Esophagus muscularis mucosa (tissue), 4 donors: ENCODE results near the gene NDRG4. TPM values are rescaled to one million over a fixed set of nuclear protein-coding genes. Genes with fewer than 3 reads are reported as not detected.
"Not testable (repeated sequence)": the region's sequence is repeated elsewhere in the genome, so short reads cannot be mapped to it uniquely, and the experiment has no call there.

Source experiments
- DNase-seq: peaks from one replicate; pipeline ENCODE4 v3.0.0-alpha.2; 2017; ENCODE audit errors: extremely low spot score
- H3K27ac ChIP-seq, 4 donors: fragments of 200-600 bp; sonication (generic); replicated peaks in 1 of 4; 1 replicate in 3 of 4; 2 replicates in 1 of 4; pipeline ENCODE4 v1.5.1; 2016 to 2019; ENCODE audit warnings: mild to moderate bottlenecking in 1 of 4
- H3K27me3 ChIP-seq, 4 donors: fragments of 200-600 bp; sonication (generic); one replicate each; pipeline versions ENCODE4 v1.5.1 to v1.6.0; 2016 to 2019
- H3K36me3 ChIP-seq, 4 donors: fragments of 200-600 bp; sonication (generic); one replicate each; pipeline ENCODE4 v1.5.1; 2016 to 2019
- H3K4me1 ChIP-seq, 4 donors: fragments of 200-600 bp; sonication (generic); one replicate each; pipeline ENCODE4 v1.5.1; 2016 to 2019
- H3K4me3 ChIP-seq, 4 donors: fragments of 200-600 bp; sonication (generic); 1 replicate in 2 of 4; 2 replicates in 2 of 4; pipeline ENCODE4 v1.5.1; 2016 to 2019; ENCODE audit warnings: mild to moderate bottlenecking in 4 of 4, moderate library complexity in 1 of 4
- H3K9me3 ChIP-seq, 4 donors: fragments of 200-600 bp; sonication (generic); 1 replicate in 3 of 4; 2 replicates in 1 of 4; pipeline ENCODE4 v1.5.1; 2016 to 2019
- EP300 ChIP-seq: sonication (generic); formaldehyde crosslinking; IDR thresholded peaks from one replicate; pipeline ENCODE4 v1.6.1; 2017; ENCODE audit warnings: antibody characterized with exemption
- POLR2A ChIP-seq: fragments of 450-650 bp; IDR thresholded peaks from one replicate; pipeline ENCODE4 v1.6.1; 2017; ENCODE audit warnings: antibody characterized with exemption, moderate library complexity, mild to moderate bottlenecking, low read depth
- POLR2AphosphoS5 ChIP-seq, 2 donors: sonication (generic); formaldehyde crosslinking; IDR thresholded peaks; one replicate each; pipeline ENCODE4 v1.6.1; 2017; ENCODE audit warnings: antibody characterized with exemption in 2 of 2
- WGBS: methylation state at CpG from one replicate; pipeline ENCODE4 v1.1.5; 2018; 5-methylcytosine and 5-hydroxymethylcytosine counted together
- intact Hi-C: fragments of 100-400 bp; cut with DNase I; formaldehyde crosslinking; loops from one replicate; pipeline ENCODE4 v1.15.1; 2023
- total RNA-seq, 4 donors: library from RNA; depleted of rRNA; stranded (reverse); fragments of >200 nt; gene quantifications; one replicate each; pipeline versions ENCODE4 v1.1.0 to v1.2.1, GENCODE V29; 2016
- TF ChIP-seq, protein P1 (sequence below), 3 experiments: fragments of 200-600 bp in 2 of 3; fragments of 450-650 bp in 1 of 3; sonication (generic) in 2 of 3; IDR thresholded peaks; one replicate each; pipeline ENCODE4 v1.5.1; 2017 to 2019; ENCODE audit warnings: antibody characterized with exemption in 3 of 3, mild to moderate bottlenecking in 2 of 3, moderate library complexity in 1 of 3

NDRG4 gene
- total RNA-seq, 4 donors from 2014 or later: 11.1 to 14.8 (median 12.3) TPM

DNA sequence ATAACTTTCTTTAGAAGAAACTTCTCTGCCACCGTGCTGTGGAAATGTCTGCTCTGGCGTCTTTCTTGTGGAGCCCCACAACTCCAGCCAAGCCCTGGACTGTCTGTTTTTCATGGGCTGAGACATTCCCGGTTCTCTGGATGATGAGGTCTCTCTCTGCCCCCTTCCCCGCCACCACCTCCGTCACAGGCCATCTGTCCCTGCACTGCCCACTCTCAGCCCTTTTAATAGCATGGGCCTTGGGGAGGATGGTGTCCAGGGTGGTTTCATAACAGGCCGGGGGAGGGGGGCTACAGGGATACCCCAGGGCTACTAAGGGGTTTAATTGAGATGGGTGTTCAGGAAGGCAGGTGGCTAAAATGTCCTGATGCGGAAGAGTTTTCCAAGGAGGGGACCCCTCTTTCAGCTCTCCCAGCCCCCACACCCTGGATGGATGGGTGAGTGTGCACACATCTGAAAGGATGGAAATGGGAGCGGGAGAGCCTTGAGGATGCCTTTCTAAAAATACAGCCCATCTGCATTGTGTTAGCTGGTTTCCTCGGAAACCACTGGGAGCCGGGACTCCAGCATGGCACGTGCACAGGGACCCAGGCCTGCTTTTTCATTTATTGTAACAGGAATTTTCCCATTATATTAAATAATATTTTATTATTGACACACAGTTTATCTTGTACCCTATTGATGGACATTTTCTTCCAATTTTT lies 14.6 kb upstream of the NDRG4 start:
- H3K36me3 ChIP-seq: peaks cover 0 to 8% (median 0%) of the 10 kb centered on the region in 4 donors
- H3K27ac ChIP-seq: no peak overlapping the region
- TF ChIP-seq POLR2A (no peak), EP300 (no peak), POLR2AphosphoS5 (IDR thresholded peaks at IDR 0.05) (no peak)
- TF ChIP-seq, protein P1, sequence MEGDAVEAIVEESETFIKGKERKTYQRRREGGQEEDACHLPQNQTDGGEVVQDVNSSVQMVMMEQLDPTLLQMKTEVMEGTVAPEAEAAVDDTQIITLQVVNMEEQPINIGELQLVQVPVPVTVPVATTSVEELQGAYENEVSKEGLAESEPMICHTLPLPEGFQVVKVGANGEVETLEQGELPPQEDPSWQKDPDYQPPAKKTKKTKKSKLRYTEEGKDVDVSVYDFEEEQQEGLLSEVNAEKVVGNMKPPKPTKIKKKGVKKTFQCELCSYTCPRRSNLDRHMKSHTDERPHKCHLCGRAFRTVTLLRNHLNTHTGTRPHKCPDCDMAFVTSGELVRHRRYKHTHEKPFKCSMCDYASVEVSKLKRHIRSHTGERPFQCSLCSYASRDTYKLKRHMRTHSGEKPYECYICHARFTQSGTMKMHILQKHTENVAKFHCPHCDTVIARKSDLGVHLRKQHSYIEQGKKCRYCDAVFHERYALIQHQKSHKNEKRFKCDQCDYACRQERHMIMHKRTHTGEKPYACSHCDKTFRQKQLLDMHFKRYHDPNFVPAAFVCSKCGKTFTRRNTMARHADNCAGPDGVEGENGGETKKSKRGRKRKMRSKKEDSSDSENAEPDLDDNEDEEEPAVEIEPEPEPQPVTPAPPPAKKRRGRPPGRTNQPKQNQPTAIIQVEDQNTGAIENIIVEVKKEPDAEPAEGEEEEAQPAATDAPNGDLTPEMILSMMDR (IDR thresholded peaks at IDR 0.05): no peak
- H3K9me3 ChIP-seq: no peaks in the 10 kb centered on the region
- 64% methylated on average over 11 of the region's 11 CpGs for WGBS
- no peak overlapping the region for H3K4me3 ChIP-seq
- DNase-seq: no peak
- no peaks in the 10 kb centered on the region for H3K27me3 ChIP-seq
- intact Hi-C loops: loop anchor here (5.0 kb wide), 1 partner anchor 463 kb away; no protein-coding TSS in a partner anchor
- peaks cover 10 to 40% (median 14%) of the 10 kb centered on the region in 4 donors for H3K4me1 ChIP-seq

DNA sequence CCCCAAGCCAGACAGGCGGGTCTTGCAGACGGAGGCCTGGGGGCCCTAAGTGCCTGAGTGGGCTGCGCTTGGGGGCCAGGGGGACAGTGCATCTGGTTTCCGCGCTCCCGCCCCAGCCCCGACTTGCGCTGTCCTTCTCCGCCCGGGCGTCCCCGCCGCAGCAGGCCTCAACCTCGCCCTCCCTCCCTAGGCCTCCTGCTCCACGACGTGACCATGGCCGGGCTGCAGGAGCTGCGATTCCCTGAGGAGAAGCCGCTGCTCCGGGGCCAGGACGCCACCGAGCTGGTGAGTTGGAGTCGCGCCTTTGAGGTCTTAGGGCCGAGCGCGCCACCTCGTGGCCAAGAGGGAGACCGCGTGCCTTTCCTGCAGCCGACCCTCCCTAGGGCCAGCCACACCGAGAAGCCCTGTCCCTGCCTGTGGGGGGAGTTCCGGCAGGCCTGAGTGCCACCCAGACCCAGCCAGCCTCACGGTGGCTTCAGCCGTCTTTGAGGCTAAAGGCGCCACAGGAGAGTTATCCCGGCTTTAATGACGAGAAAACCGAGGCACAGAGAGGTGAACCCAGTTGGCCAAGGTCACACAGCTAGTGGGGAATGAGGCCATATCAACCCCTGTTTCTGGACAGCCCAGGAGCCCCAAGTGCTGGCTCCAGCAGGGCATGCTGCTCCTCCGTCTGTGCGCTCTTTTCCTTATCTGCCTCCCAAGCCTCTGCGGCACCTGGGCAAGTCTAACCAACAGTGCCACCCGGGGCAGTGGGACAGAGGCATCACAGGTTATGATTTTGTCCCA lies 12.2 kb upstream of the NDRG4 start:
- Histone ChIP-seq H3K4me3 (peak overlapping the region; percentile 31 to 45 (median 36)), H3K27me3 (no peaks in the 10 kb centered on the region), H3K27ac (no peak overlapping the region), H3K36me3 (peaks cover 0 to 10% (median 0%) of the 10 kb centered on the region in 4 donors), H3K4me1 (peaks cover 10 to 32% (median 14%) of the 10 kb centered on the region in 4 donors), H3K9me3 (no peaks in the 10 kb centered on the region)
- DNase-seq: no peak
- 48% methylated on average over 10 of the region's 43 CpGs for WGBS
- peak in 1 of 2 donors; percentile 34 for TF ChIP-seq POLR2AphosphoS5 (IDR thresholded peaks at IDR 0.05)
- TF ChIP-seq, protein P1 (IDR thresholded peaks at IDR 0.05): peak in 2 of 3 experiments; percentile 85 to 93
- no peak for TF ChIP-seq POLR2A
- TF ChIP-seq EP300: no peak
- intact Hi-C loops: loop anchor here (1.0 to 5.0 kb wide), 2 partner anchors 151 to 465 kb away; no protein-coding TSS in a partner anchor

DNA sequence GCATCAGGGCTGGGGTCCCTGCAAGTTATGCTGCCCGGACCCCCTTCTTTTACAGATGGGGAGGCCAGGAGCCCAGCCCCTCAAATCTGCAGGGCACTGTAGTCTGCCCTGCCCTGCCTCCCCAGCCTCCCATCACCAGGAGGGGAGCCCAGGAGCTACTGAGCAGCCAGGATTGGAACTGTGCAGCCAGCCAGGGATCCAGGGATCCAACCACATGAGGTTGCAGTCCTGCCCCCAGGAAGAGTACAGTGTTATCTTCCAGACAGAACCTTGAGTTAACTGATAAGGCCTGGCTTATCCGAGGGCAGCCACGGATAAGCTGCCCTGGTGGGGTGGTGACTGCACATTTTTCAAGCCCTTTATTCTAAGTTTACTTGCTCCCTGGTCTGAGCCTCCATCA lies 11.4 kb upstream of the NDRG4 start:
- intact Hi-C loops: loop anchor here (1.0 to 5.0 kb wide), 2 partner anchors 152 to 466 kb away; no protein-coding TSS in a partner anchor
- no peaks in the 10 kb centered on the region for H3K9me3 ChIP-seq
- no peak overlapping the region for H3K27ac ChIP-seq
- H3K4me3 ChIP-seq: no peak overlapping the region
- TF ChIP-seq, protein P1 (IDR thresholded peaks at IDR 0.05): no peak
- TF ChIP-seq EP300 (no peak), POLR2AphosphoS5 (IDR thresholded peaks at IDR 0.05) (no peak), POLR2A (no peak)
- peaks cover 10 to 35% (median 14%) of the 10 kb centered on the region in 4 donors for H3K4me1 ChIP-seq
- H3K36me3 ChIP-seq: peaks cover 0 to 17% (median 0%) of the 10 kb centered on the region in 4 donors
- WGBS: no CpG with 5 or more reads among the region's 3 CpGs
- no peak for DNase-seq
- no peaks in the 10 kb centered on the region for H3K27me3 ChIP-seq

DNA sequence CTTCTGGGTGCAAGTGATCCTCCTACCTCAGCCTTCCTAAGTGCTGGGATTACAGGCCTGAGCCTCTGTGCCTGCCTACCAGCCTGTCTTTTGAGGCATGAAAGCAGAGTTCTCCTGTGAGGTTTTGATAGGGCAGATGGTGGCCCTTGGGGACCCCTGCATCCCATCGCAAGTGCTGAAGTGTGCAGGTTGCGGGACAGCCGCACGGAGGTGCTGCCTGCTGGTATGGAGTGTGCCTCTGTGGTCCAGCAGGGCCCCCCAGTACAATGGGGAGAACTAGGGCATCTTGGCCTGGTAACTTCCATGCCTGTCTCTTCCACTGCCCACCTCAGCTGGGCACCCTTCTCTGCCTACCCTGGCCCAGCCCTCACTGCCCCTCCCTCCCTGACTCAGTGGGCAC lies 9.9 kb upstream of the NDRG4 start:
- no peak overlapping the region for H3K27ac ChIP-seq
- H3K27me3 ChIP-seq: no peaks in the 10 kb centered on the region
- peaks cover 0 to 26% (median 0%) of the 10 kb centered on the region in 4 donors for H3K36me3 ChIP-seq
- no peaks in the 10 kb centered on the region for H3K9me3 ChIP-seq
- TF ChIP-seq EP300 (no peak), POLR2A (no peak), POLR2AphosphoS5 (IDR thresholded peaks at IDR 0.05) (no peak)
- TF ChIP-seq, protein P1 (IDR thresholded peaks at IDR 0.05): no peak
- DNase-seq: no peak
- intact Hi-C loops: no loop called here
- H3K4me1 ChIP-seq: peaks cover 13 to 37% (median 18%) of the 10 kb centered on the region in 4 donors
- no peak overlapping the region for H3K4me3 ChIP-seq
- 100% methylated on average over 2 of the region's 4 CpGs for WGBS

DNA sequence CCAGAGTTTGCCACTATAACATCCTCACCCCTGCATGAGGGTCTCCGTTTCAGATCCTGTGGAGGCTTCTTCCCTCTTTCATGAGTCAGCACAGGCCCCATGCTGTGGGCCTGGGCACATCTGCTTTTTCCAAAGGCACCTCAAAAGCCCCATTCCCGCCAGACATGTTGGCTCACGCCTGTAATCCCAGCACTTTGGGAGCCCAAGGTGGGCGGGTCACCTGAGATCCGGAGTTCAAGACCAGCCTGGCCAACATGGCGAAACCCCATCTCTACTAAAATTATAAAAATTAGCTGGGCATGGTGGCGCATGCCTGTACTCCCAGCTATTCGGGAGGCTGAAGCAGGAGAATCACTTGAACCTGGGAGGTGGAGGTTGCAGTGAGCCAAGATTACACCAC lies 9.4 kb upstream of the NDRG4 start:
- H3K27me3 ChIP-seq, DNase-seq, intact Hi-C loops, H3K9me3 ChIP-seq, H3K27ac ChIP-seq, H3K4me3 ChIP-seq: not testable (repeated sequence)
- 91% methylated on average over 6 of the region's 8 CpGs for WGBS
- H3K4me1 ChIP-seq: peaks cover 15 to 37% (median 18%) of the 10 kb centered on the region in 4 donors
- H3K36me3 ChIP-seq: peaks cover 0 to 26% (median 0%) of the 10 kb centered on the region in 4 donors
